K562 (cell line): ENCODE results near the gene MTRFR. TPM values are rescaled to one million over a fixed set of nuclear protein-coding genes. Genes with fewer than 3 reads are reported as not detected.
A peak's percentile ranks its signal among the peaks of the same experiment; 100 is the strongest.

Source experiments
- YY1 ChIP-seq, 3 experiments: IDR thresholded peaks; 2 replicates each; pipeline ENCODE4 v1.6.1; 2011; ENCODE audit warnings: low read length in 2 of 3, mild to moderate bottlenecking in 2 of 3, moderate library complexity in 2 of 3, borderline replicate concordance in 1 of 3, control low read depth in 1 of 3, low read depth in 1 of 3; ENCODE audit not compliant: insufficient read depth in 3 of 3, insufficient replicate concordance in 2 of 3, control insufficient read depth in 1 of 3, insufficient read length in 1 of 3; ENCODE audit errors: extremely low read depth in 1 of 3
- ZBTB26 ChIP-seq: fragments of 450-650 bp; formaldehyde crosslinking; IDR thresholded peaks from 2 replicates; pipeline ENCODE4 v1.4.0; 2022; ENCODE audit warnings: missing genetic modification characterization
- ZBTB33 ChIP-seq: sonication (generic); formaldehyde crosslinking; IDR thresholded peaks from 2 replicates; pipeline ENCODE4 v1.8.1; 2023; ENCODE audit warnings: mild to moderate bottlenecking, missing genetic modification reagents
- ZBTB7A ChIP-seq: IDR thresholded peaks from 2 replicates; pipeline ENCODE4 v1.6.1; 2011; ENCODE audit warnings: low read depth, mild to moderate bottlenecking, low read length, moderate library complexity, borderline replicate concordance; ENCODE audit not compliant: control insufficient read depth
- ZNF143 ChIP-seq: sonication (generic); formaldehyde crosslinking; IDR thresholded peaks from 2 replicates; pipeline ENCODE4 v1.9.0; 2022; ENCODE audit warnings: mild to moderate bottlenecking, missing genetic modification reagents
- polyA plus RNA-seq, 8 experiments: library from polyadenylated mRNA; depleted of rRNA in 4 of 8; stranded (reverse) in 5 of 8; unstranded in 3 of 8; fragments of >200 nt; fragmentation: Nextera tagmentation in 2 of 8; fragmentation: Illumina TruSeq in 1 of 8; extraction: Ambion mirVana in 2 of 8; extraction: Trizol in 1 of 8; gene quantifications; 2 replicates each; pipeline versions ENCODE4 v1.2.1 to v1.2.3, GENCODE V29; 2011 to 2014; ENCODE audit warnings: inconsistent platforms in 1 of 8, missing spikeins in 1 of 8
- total RNA-seq, 7 experiments: library from RNA; depleted of rRNA in 6 of 7; stranded (reverse); fragments of >200 nt in 6 of 7; fragmentation: Illumina TruSeq in 2 of 7; extraction: Trizol in 2 of 7; gene quantifications; 2 replicates each; pipeline versions ENCODE4 v1.2.1 to v1.2.3, GENCODE V29; 2011 to 2021; ENCODE audit warnings: low replicate concordance in 1 of 7
- TF ChIP-seq, protein P1 (sequence below): fragments of 450-650 bp; IDR thresholded peaks from 2 replicates; pipeline ENCODE4 v1.6.1; 2016; ENCODE audit warnings: antibody characterized with exemption
- TF ChIP-seq, protein P2 (sequence below), 2 experiments: fragments of 250-450 bp in 1 of 2; fragments of 450-650 bp in 1 of 2; sonication (Bioruptor Pico) in 1 of 2; IDR thresholded peaks; 2 replicates each; pipeline versions ENCODE4 v1.6.1 to v1.8.0; 2016 to 2021; ENCODE audit warnings: mild to moderate bottlenecking in 2 of 2, moderate library complexity in 2 of 2, missing compliant biosample characterization in 1 of 2, missing genetic modification characterization in 1 of 2

Gene MTRFR
- total and polyA plus RNA-seq, 9 of the 15 experiments (the other 6 are each of a cell fraction or from before 2014, with no cell fraction given), result 16.7 to 55.6 (median 34.7) TPM

- TF ChIP-seq ZBTB33, result peak; percentile 79
- peak; percentile 31; the same call in 1 of the 2 replicates for TF ChIP-seq ZBTB7A
- no peak for TF ChIP-seq ZBTB26 (CRISPR knock-in tag)
- TF ChIP-seq, protein P1, sequence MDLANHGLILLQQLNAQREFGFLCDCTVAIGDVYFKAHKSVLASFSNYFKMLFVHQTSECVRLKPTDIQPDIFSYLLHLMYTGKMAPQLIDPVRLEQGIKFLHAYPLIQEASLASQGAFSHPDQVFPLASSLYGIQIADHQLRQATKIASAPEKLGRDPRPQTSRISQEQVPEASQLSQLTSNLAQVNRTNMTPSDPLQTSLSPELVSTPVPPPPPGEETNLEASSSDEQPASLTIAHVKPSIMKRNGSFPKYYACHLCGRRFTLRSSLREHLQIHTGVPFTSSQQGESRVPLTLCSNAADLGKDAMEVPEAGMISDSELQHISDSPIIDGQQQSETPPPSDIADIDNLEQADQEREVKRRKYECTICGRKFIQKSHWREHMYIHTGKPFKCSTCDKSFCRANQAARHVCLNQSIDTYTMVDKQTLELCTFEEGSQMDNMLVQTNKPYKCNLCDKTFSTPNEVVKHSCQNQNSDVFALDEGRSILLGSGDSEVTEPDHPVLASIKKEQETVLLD, result no peak
- peak in 2 of 3 experiments; percentile 39 to 54 for TF ChIP-seq YY1 (IDR thresholded peaks at IDR 0.05; ENCODE audit: borderline replicate concordance in 1 of 3, control insufficient read depth in 1 of 3, extremely low read depth in 1 of 3, insufficient read depth in 3 of 3, insufficient read length in 1 of 3, insufficient replicate concordance in 2 of 3, low read depth in 1 of 3, low read length in 2 of 3)
- TF ChIP-seq, protein P2, sequence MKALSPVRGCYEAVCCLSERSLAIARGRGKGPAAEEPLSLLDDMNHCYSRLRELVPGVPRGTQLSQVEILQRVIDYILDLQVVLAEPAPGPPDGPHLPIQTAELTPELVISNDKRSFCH (CRISPR knock-in tag; IDR thresholded peaks at IDR 0.05), result no peak
- TF ChIP-seq, protein P2 (tag; IDR thresholded peaks at IDR 0.05), result no peak
- TF ChIP-seq ZNF143 (CRISPR knock-in tag), result no peak
These were observed 36.2 kb downstream of the MTRFR start (continued) for GRCh38 chr12:123269395-123269892.
